HG03064 (cell line): ENCODE results near the gene OPCML.

Source experiments
- ATAC-seq: cut with Tn5 transposase; IDR thresholded peaks from one replicate; pipeline ENCODE4 v1.9.1; 2021; ENCODE audit warnings: low read depth; ENCODE audit not compliant: unreplicated experiment

The OPCML gene

GRCh38 chr11:133506023-133506422 is 26.3 kb downstream of the OPCML start:
- no peak for ATAC-seq

- ATAC-seq: no peak
Observed at GRCh38 chr11:133504906-133505305, 27.4 kb downstream of the OPCML start.

GRCh38 chr11:133503776-133504175 is 28.5 kb downstream of the OPCML start:
- ATAC-seq: no peak

GRCh38 chr11:133503236-133503635 is 29.1 kb downstream of the OPCML start:
- ATAC-seq: no peak

- no peak for ATAC-seq
Observed at GRCh38 chr11:133501643-133502539, 30.4 kb downstream of the OPCML start.

GRCh38 chr11:133500936-133501335 is 31.4 kb downstream of the OPCML start:
- no peak for ATAC-seq

GRCh38 chr11:133500435-133500834 is 31.9 kb downstream of the OPCML start:
- no peak for ATAC-seq

- ATAC-seq: no peak
Observed at GRCh38 chr11:133498969-133499368, 33.3 kb downstream of the OPCML start.

GRCh38 chr11:133497477-133498140 is 34.7 kb downstream of the OPCML start:
- no peak for ATAC-seq

GRCh38 chr11:133492895-133493294 is 39.4 kb downstream of the OPCML start:
- no peak for ATAC-seq

GRCh38 chr11:133491680-133492383 is 40.5 kb downstream of the OPCML start:
- no peak for ATAC-seq

GRCh38 chr11:133480722-133481121 is 51.6 kb downstream of the OPCML start:
- no peak for ATAC-seq

- no peak for ATAC-seq
Observed at GRCh38 chr11:133479209-133479608, 53.1 kb downstream of the OPCML start.

- ATAC-seq: no peak
Observed at GRCh38 chr11:133477251-133477625, 55.1 kb downstream of the OPCML start.

GRCh38 chr11:133476570-133477250 is 55.6 kb downstream of the OPCML start:
- no peak for ATAC-seq

- no peak for ATAC-seq
Observed at GRCh38 chr11:133474461-133474860, 57.8 kb downstream of the OPCML start.

- ATAC-seq: no peak
Observed at GRCh38 chr11:133467686-133468085, 64.6 kb downstream of the OPCML start.

- ATAC-seq: no peak
Observed at GRCh38 chr11:133443206-133443747, 89.0 kb downstream of the OPCML start.

GRCh38 chr11:133441964-133442660 is 90.2 kb downstream of the OPCML start:
- no peak for ATAC-seq

GRCh38 chr11:133425992-133426391 is 106.3 kb downstream of the OPCML start:
- no peak for ATAC-seq
